Brain microvascular endothelial cell (primary cell): ENCODE results near the gene CCDC146.
"Not testable (repeated sequence)": the region's sequence is repeated elsewhere in the genome, so short reads cannot be mapped to it uniquely, and the experiment has no call there.

Experiments
- DNase-seq: peaks from one replicate; pipeline ENCODE4 v3.0.0-alpha.2; 2020
- H3K27ac ChIP-seq: fragments of 250-450 bp; sonication (Bioruptor Pico); 2 replicates; pipeline ENCODE4 v1.5.1; 2020; ENCODE audit warnings: mild to moderate bottlenecking, moderate library complexity
- H3K27me3 ChIP-seq: fragments of 250-450 bp; sonication (Bioruptor Pico); replicated peaks from 2 replicates; pipeline ENCODE4 v1.5.1; 2020; ENCODE audit warnings: mild to moderate bottlenecking
- H3K36me3 ChIP-seq: fragments of 250-450 bp; sonication (Bioruptor Pico); replicated peaks from 2 replicates; pipeline ENCODE4 v1.5.1; 2020; ENCODE audit warnings: mild to moderate bottlenecking
- H3K4me3 ChIP-seq: 2 replicates; pipeline ENCODE4 v1.5.1; 2011; ENCODE audit warnings: low read depth, mild to moderate bottlenecking, control low read depth, low read length, moderate library complexity
- CTCF ChIP-seq: IDR thresholded peaks from 2 replicates; pipeline ENCODE4 v1.5.1; 2011; ENCODE audit warnings: low read depth, mild to moderate bottlenecking, moderate library complexity, low read length, control low read depth, inconsistent platforms; ENCODE audit errors: missing control alignments
- in situ Hi-C: cut with HindIII; loops from 2 replicates; pipeline ENCODE4 v1.10.0; 2017; ENCODE audit warnings: low sequenced_read_pairs, low pct_ligation_motif_present

CCDC146 gene

GRCh38 chr7:77329466-77330168 is 207.2 kb downstream of the CCDC146 start:
- in situ Hi-C loops: no loop called here
- H3K27me3 ChIP-seq: no peaks in the 10 kb centered on the region
- H3K36me3 ChIP-seq: no peaks in the 10 kb centered on the region
- no peak for DNase-seq
- H3K4me3 ChIP-seq: no peak overlapping the region
- no peak for TF ChIP-seq CTCF
- H3K27ac ChIP-seq: no peak overlapping the region

GRCh38 chr7:77330169-77330882 is 207.9 kb downstream of the CCDC146 start:
- H3K27me3 ChIP-seq: no peaks in the 10 kb centered on the region
- H3K4me3 ChIP-seq: no peak overlapping the region
- no peak for TF ChIP-seq CTCF
- H3K27ac ChIP-seq: no peak overlapping the region
- in situ Hi-C loops: no loop called here
- no peak for DNase-seq
- no peaks in the 10 kb centered on the region for H3K36me3 ChIP-seq

- DNase-seq: peak; percentile 84
- H3K36me3 ChIP-seq: no peaks in the 10 kb centered on the region
- in situ Hi-C loops: no loop called here
Observed at GRCh38 chr7:77331938-77332695, 209.7 kb downstream of the CCDC146 start.

GRCh38 chr7:77334039-77334438 is 211.6 kb downstream of the CCDC146 start:
- H3K27ac ChIP-seq, H3K27me3 ChIP-seq, H3K36me3 ChIP-seq, in situ Hi-C loops, DNase-seq, H3K4me3 ChIP-seq: not testable (repeated sequence)

More at GRCh38 chr7:77331938-77332695, 209.7 kb downstream of the CCDC146 start:
- Histone ChIP-seq H3K27ac (no peak overlapping the region), H3K27me3 (no peaks in the 10 kb centered on the region), H3K4me3 (no peak overlapping the region)
- peak; percentile 72 for TF ChIP-seq CTCF

GRCh38 chr7:77335581-77335980 is 213.2 kb downstream of the CCDC146 start:
- no peak for DNase-seq
- Histone ChIP-seq H3K27me3 (no peaks in the 10 kb centered on the region), H3K4me3 (no peak overlapping the region), H3K27ac (no peak overlapping the region), H3K36me3 (no peaks in the 10 kb centered on the region)
- in situ Hi-C loops: no loop called here
- TF ChIP-seq CTCF: no peak

GRCh38 chr7:77337456-77337990 is 215.1 kb downstream of the CCDC146 start:
- no peaks in the 10 kb centered on the region for H3K36me3 ChIP-seq
- H3K4me3 ChIP-seq: no peak overlapping the region
- H3K27me3 ChIP-seq: no peaks in the 10 kb centered on the region
- no peak for TF ChIP-seq CTCF
- no peak for DNase-seq
- in situ Hi-C loops: no loop called here
- H3K27ac ChIP-seq: no peak overlapping the region
